Mucosa of gallbladder (tissue), 1 donor: ENCODE results near the gene FOLR3. TPM values are rescaled to one million over a fixed set of nuclear protein-coding genes. Genes with fewer than 3 reads are reported as not detected.
"Not testable (repeated sequence)": the region's sequence is repeated elsewhere in the genome, so short reads cannot be mapped to it uniquely, and the experiment has no call there.

Experiments
- DNase-seq: peaks from one replicate; pipeline ENCODE4 v3.0.0-alpha.2; 2020; ENCODE audit warnings: low spot score
- total RNA-seq: library from RNA; stranded (reverse); gene quantifications from one replicate; pipeline ENCODE4 v1.2.1, GENCODE V29; 2021
- donor health status: DM: no; HTN: no; CAD: no.

The FOLR3 gene
- 0.26 TPM for total RNA-seq

DNA sequence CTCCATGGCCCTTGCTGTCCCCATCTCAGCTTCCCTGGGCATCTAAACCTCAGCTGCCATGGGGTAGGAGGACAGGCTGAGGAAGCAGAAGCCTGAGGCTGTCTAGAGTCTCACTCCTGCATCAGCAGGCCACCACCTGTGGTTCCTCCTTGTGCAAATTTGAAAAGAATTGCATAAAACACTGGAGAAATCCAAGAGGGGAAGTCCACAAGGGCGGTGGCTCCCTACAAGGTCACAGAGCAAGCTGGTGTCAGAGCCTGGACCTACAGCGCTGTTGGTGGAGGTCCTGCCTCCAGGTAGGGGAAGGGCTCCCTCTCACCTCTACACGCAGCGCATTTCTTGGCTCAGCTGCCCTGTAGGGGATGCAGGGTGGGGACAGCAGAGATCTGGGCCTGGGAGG lies at the start of gene FOLR3:
FOLR3 (plus strand) TSS at position 253 of the 400 bp plus-strand sequence. CDS start 228 bp downstream, outside the sequence.
- DNase-seq = not testable (repeated sequence)

- DNase-seq = no peak
These were observed 47.3 kb upstream of the FOLR3 start for GRCh38 chr11:72088076-72088808.

DNA sequence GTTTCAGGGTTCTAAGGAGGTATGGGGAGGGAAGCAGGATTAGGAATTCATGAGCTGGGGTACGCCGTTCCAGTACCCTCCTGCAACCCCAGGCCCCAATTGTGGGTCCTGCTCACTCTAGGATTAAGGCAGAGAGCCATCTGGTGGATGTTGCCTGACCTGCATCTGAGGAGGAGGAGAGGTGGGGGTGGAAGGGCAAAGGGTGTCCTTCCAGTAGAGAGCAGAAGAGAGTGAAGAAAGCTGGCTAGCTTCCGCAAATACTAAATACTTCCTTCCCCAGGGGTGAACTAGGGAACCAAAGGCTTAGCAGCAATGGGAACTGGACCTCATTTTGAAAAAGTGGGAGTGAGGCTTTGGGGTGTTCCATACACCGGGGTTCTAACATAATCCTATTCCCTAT lies 44.2 kb upstream of the FOLR3 start:
- peak; percentile 79 for DNase-seq

DNA sequence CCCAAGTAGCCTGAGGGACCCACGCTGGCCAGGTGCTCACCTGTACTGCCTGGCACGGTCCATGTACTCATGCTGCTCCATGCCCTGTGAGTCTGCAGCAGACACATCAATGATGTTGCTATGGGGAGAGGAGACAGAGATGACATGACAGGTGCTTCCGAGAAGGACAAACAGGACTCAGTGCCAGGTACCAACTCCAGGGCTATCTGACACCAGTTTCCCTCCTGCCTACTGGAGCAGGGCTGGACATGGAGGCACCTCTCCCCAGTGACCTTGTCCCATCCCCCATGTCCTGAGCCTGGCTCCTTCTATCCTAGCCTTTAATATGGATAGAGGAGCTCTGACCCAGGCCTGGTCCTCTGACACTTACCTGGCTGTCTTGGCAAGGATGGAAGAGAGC lies 36.8 kb upstream of the FOLR3 start:
- no peak for DNase-seq

GRCh38 chr11:72100009-72100408 lies 35.5 kb upstream of the FOLR3 start:
- DNase-seq = no peak

- no peak for DNase-seq
These were observed 35.1 kb upstream of the FOLR3 start for GRCh38 chr11:72100462-72100861.

- no peak for DNase-seq
These were observed 33.4 kb upstream of the FOLR3 start for GRCh38 chr11:72102162-72102561.

DNA sequence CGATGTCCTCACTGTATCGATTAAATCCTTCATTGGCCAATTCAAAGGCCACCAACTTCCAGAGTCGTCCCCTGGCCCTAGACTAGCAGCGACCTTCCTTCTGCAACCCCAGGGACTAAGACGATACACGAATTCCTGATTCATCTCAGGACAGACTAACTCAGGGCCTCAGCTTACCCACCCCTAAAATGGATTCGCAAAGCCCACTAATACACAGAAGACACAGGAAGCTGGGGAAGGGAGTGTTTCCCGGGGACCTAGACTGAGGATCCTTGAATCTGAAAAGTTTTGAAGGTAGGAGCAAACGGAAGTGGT lies 32.9 kb upstream of the FOLR3 start:
- no peak for DNase-seq

DNA sequence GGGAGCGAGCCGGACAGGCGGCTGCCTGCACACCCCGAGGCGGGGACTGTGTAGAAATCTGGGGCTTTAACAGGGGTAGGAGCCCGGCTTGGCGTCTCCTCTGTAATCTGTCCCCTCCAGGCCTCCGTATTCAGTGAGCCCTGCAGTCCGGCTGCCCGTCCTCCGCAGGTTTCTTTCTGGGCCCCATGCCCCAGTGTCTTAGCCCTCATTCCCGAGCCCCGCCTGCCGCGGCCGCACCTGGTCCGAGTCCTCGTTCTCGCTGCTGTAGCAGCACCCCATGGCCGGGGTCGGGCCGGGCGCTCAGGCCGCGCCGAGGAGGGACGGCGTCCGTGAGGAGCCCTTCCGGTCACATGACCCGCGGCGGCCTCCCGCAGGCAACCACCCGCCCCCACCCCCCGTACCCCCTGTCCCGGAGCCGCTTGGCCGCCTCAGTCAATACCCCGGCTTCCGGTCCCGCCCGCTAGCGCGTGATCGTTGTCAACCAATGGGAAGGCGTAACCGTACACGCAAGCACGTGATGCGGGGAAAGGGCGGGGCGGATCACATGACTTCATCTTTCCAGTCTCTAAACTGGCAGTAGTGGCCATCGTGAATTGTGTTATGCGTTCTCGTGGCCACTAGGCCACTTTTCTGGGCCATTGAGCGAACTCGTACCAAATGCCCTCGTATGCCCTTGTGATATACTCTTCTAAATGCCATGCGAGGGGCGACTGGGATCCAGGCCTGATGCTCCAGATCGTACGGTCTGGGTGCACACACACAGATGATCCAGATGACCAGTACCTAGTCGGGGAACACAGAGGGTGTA lies 32.4 kb upstream of the FOLR3 start, which contains the start of gene LAMTOR1:
LAMTOR1 (minus strand) TSS at position 352 of the 808 bp plus-strand sequence; CDS start at position 279, 73 bp downstream.
- DNase-seq = peak; percentile 99

DNA sequence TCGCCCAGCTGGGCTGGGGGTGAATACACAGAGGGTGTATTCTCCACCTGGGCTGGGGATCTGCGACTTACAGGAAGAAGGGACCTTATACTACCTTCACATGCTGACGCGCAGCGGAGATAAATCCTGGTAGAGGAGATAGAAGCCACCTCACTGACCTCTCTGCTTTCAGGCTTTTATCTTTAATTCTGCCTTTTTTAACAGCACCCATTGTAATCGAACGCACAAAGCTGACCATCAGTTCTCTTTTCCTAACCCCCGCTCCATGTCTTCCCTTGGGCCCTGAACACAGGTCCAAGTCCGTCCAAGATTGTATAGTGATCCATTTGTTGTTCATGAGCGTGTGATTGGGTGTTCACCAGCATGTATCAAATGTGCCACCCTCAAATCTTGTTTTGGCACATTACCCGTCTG lies 31.8 kb upstream of the FOLR3 start:
- no peak for DNase-seq

- no peak for DNase-seq
These were observed 29.6 kb upstream of the FOLR3 start, which contains the start of gene TOMT for GRCh38 chr11:72105888-72106287. Gene TOMT (plus strand): TSS chr11:72105924. CDS start chr11:72105952, 28 bp downstream.

GRCh38 chr11:72111300-72112142 lies 24.0 kb upstream of the FOLR3 start:
- no peak for DNase-seq

DNA sequence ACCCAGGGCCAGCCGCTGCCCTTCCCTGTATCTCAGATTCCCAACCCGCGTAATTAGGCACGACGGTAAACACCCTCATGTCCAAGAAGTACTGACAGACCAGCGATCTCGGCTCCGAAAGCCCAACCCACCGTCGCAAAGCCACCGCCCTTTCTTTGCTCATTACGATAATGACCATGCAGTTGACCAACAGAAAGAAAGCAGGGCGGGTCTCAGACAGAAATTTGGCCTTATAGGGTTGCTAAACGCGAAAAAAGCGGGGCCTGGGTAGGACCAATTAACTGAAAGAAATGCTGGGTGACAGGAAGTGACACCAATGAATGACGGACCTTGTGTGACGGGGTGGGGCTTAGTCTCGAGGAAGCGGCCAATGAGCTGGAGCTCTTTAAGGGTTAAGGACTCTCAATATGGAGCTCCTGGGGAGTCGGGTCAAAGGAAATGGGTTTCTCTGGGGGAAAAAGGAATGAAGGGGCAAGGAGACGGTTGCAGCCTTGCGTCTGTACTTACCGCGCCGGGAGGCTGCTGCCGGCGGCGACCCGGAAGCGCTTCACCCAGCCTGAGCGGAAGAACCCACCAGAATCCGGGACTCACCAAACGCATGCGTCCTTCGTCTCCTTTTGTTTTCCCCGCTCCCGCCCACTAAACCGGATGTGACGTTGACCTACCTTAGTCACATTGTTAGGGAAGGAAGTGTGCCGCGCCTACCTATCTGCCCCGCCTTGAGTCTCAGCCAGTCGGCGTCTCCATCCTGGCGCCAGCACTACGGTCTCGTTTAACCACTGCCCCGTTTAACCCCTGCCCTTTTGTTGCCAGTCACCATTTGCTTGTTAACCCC lies 23.2 kb upstream of the FOLR3 start, which contains the start of gene ANAPC15:
ANAPC15 (minus strand) TSS at position 553 of the 835 bp plus-strand sequence. CDS start 1,419 bp downstream, outside the sequence.
- peak; percentile 99 for DNase-seq

DNA sequence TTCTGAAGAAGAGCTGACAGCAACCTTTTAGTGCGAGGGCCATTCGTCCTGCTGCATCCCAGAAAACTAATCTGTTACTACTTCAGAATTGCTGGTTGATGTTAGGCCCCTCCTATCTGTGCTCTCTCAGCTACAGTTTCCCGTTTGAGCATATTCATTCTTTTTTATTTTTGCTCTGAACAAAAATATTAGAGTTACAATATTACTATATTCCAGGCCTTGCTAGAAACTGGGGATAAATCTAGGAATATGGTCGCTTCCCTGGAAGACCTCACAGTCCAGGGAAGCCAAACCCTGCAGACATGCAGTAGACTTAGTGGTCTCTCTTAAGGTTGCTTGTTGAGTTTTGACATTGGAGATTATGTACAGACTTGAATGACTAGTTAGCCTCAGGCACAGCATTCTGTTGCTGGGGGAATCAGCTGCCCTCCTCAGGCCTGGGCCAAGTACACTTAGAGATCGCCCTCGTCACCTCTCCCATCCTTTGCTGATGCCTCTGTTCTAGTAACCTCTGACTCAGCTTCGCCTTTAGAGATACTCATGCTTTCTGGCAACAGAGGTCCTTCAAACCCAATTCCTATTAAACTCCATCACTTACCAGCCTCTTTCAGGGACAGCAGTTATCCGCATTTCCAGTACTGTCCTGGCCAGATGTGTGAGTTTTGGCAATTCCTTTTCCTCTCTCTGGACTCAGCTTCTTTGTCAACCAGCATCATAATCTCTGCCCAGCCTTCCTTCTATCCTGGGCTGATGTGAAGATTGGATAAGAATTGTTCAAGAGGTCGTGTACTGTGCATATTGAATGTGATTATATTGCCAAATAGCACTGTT lies 22.3 kb upstream of the FOLR3 start:
- no peak for DNase-seq

DNA sequence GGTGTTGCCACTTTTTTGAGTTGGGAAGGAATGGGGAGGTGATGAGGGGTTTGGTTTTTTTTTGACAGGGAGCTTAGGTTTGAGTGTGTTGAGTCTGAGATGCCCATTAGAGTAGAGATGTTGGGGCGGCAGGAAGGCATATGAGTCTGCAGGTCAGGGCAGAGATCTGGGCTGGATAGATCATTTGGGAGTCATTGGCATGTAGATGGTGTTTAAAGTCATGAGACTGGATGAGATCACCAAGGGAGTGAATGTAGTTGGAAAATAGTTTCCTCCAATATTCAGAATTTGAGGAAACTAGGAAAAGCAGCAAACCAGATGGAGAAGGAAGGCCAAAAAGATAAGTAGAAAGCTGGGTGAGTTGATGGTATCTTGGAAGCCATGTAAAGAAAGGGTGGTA lies 21.0 kb upstream of the FOLR3 start:
- no peak for DNase-seq

DNA sequence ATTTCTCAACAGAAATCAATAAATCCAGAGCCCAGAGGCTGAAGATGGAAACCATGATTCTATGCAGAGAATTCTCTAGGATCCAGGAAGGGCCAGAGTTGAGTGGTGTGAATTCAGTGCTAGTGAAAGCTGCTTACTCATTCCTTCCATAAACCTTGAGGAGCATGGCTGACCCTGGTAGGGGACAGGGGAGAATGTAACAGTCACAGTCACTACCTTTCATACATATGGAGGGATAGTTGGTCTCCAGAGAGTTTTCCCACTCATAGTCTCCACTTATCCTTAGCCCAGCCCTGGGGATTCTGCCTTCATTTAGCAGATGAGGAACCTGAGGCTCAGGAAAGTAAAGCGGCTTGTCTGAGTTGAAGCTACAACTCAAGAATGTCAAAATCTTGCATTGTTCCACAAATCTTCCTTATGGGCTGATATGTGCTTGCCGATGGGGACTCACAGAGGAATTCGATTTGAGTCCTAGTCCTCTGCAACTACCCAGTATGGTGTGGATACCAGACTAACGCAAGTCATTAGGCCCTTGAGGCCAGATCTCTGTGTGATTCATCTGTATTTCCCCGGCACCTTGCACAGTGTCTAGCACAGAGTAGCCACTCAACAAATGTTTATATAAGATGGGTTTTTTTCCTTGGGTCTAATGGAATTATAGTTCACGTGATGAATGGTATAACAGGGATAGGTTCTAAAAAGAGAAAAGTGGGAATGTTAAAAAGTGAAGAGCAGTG lies 19.3 kb upstream of the FOLR3 start:
- no peak for DNase-seq

DNA sequence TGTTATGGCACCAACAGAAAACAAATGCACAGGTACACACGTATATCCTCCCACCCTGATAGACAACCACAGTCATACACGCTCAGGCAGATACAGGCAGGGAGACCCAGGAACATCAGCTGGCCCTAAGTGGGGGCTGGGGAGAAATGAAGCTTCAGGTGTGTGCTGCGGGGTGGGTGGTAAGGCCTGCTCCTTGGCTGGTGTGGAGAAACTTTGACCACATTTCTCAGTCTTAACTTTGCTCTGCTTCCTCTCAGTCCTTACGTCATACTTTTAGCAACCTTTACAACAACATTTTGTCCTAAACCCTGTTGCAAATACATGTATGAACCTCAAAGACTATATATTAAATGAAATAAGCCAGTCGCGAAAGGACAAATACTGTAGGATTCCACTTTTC lies 16.3 kb upstream of the FOLR3 start:
- DNase-seq = no peak

GRCh38 chr11:72120930-72121329 lies 14.6 kb upstream of the FOLR3 start:
- no peak for DNase-seq

- no peak for DNase-seq
These were observed 12.9 kb upstream of the FOLR3 start for GRCh38 chr11:72122607-72123006.
